Measurements from ENCODE around the gene BEST2.

- no peak for TF ChIP-seq CTCF (IDR thresholded peaks at IDR 0.05)
- TF ChIP-seq POLR2A (IDR thresholded peaks at IDR 0.05) = no peak
Measured at GRCh38 chr19:12770922-12771321, 19.3 kb downstream of the BEST2 start.
